Transverse colon (tissue), 4 donors: ENCODE results near the gene REX1BD. TPM values are rescaled to one million over a fixed set of nuclear protein-coding genes. Genes with fewer than 3 reads are reported as not detected.

ENCODE experiments used
- DNase-seq: peaks from one replicate; pipeline ENCODE4 v3.0.0-alpha.2; 2019
- H3K27ac ChIP-seq, 4 donors: fragments of 200-600 bp; sonication (generic); 2 replicates each; pipeline ENCODE4 v1.5.1; 2016 to 2018; ENCODE audit warnings: inconsistent platforms in 4 of 4
- H3K27me3 ChIP-seq: fragments of 200-600 bp; sonication (generic); 2 replicates; pipeline ENCODE4 v1.5.1; 2017; ENCODE audit warnings: inconsistent platforms
- H3K36me3 ChIP-seq, 4 donors: fragments of 200-600 bp; sonication (generic); 2 replicates each; pipeline ENCODE4 v1.5.1; 2017 to 2019; ENCODE audit warnings: inconsistent platforms in 4 of 4
- H3K4me1 ChIP-seq, 4 donors: fragments of 200-600 bp; sonication (generic); 2 replicates each; pipeline ENCODE4 v1.5.1; 2017 to 2020; ENCODE audit warnings: inconsistent platforms in 4 of 4
- H3K4me3 ChIP-seq, 4 donors: fragments of 200-600 bp; sonication (generic); 1 replicate in 1 of 4; 2 replicates in 3 of 4; pipeline versions ENCODE4 v1.5.1 to v1.6.1; 2017 to 2019; ENCODE audit warnings: inconsistent platforms in 4 of 4
- H3K9me3 ChIP-seq, 2 donors: fragments of 200-600 bp; sonication (generic); 2 replicates each; pipeline ENCODE4 v1.5.1; 2017 to 2019; ENCODE audit warnings: inconsistent platforms in 2 of 2
- CTCF ChIP-seq, 5 experiments: fragments of 200-600 bp in 3 of 5; fragments of 450-650 bp in 2 of 5; sonication (generic) in 3 of 5; IDR thresholded peaks; 1 replicate in 2 of 5; 2 replicates in 3 of 5; pipeline ENCODE4 v1.5.1; 2016 to 2017; ENCODE audit warnings: antibody characterized with exemption in 5 of 5, inconsistent platforms in 3 of 5, mild to moderate bottlenecking in 2 of 5, moderate library complexity in 1 of 5
- EP300 ChIP-seq: sonication (generic); formaldehyde crosslinking; IDR thresholded peaks from one replicate; pipeline ENCODE4 v1.6.1; 2017; ENCODE audit warnings: antibody characterized with exemption, low read depth
- POLR2A ChIP-seq: fragments of 450-650 bp; IDR thresholded peaks from one replicate; pipeline ENCODE4 v1.6.1; 2016; ENCODE audit warnings: antibody characterized with exemption, mild to moderate bottlenecking, moderate library complexity
- POLR2AphosphoS5 ChIP-seq, 3 donors: sonication (generic); formaldehyde crosslinking; IDR thresholded peaks; one replicate each; pipeline ENCODE4 v1.6.1; 2016; ENCODE audit warnings: antibody characterized with exemption in 3 of 3
- WGBS, 2 donors: methylation state at CpG; one replicate each; pipeline ENCODE4 v1.1.5; 2018; ENCODE audit warnings: low coverage in 1 of 2; 5-methylcytosine and 5-hydroxymethylcytosine counted together
- in situ Hi-C, 4 donors: fragments of 200-750 bp; cut with MboI; loops; one replicate each; pipeline versions ENCODE4 v1.15.0 to v1.15.1; 2017; ENCODE audit warnings: low sequenced_read_pairs in 3 of 4, low pct_ligation_motif_present in 1 of 4, low pct_unique_long_range_greater_than_20kb in 1 of 4
- intact Hi-C: fragments of 100-400 bp; cut with DNase I; formaldehyde crosslinking; loops from one replicate; pipeline ENCODE4 v1.15.1; 2023; ENCODE audit warnings: low total_unique reads
- total RNA-seq, 4 donors: library from RNA; depleted of rRNA; stranded (reverse); fragments of >200 nt; gene quantifications; one replicate each; pipeline ENCODE4 v1.1.0, GENCODE V29; 2016

The REX1BD gene
- total RNA-seq, 4 donors from 2014 or later = 75.1 to 171 (median 121) TPM

GRCh38 chr19:18609717-18610051, 21.1 kb downstream of the REX1BD start:
- TF ChIP-seq POLR2A (no peak), EP300 (no peak), POLR2AphosphoS5 (IDR thresholded peaks at IDR 0.05) (no peak), CTCF (IDR thresholded peaks at IDR 0.05) (no peak)
- intact Hi-C loops = no loop called here

GRCh38 chr19:18610245-18610555, 21.6 kb downstream of the REX1BD start:
- Histone ChIP-seq H3K27ac (no peak overlapping the region), H3K4me3 (no peak overlapping the region)

More at GRCh38 chr19:18609717-18610051, 21.1 kb downstream of the REX1BD start:
- Histone ChIP-seq H3K4me3 (no peak overlapping the region), H3K4me1 (peaks cover 13 to 46% (median 38%) of the 10 kb centered on the region in 4 donors), H3K36me3 (no peaks in the 10 kb centered on the region), H3K27me3 (peaks cover 96% of the 10 kb centered on the region), H3K9me3 (no peaks in the 10 kb centered on the region), H3K27ac (no peak overlapping the region)
- in situ Hi-C loops = loop anchor here in 1 of 4 donors (25.0 kb wide), 1 partner anchor 203 kb away; no protein-coding TSS in a partner anchor
- no peak for DNase-seq
- WGBS, 2 donors = 38% methylated on average over 2 of the region's 2 CpGs; no CpG with 5 or more reads in 1 of the 2 donors

GRCh38 chr19:18610556-18611326, 22.1 kb downstream of the REX1BD start:
- no peak overlapping the region for H3K4me3 ChIP-seq
- TF ChIP-seq EP300 = no peak
- no peak for TF ChIP-seq POLR2A
- TF ChIP-seq POLR2AphosphoS5 (IDR thresholded peaks at IDR 0.05) = no peak
- TF ChIP-seq CTCF (IDR thresholded peaks at IDR 0.05) = no peak
- WGBS, 2 donors = 5% methylated on average over 35 of the region's 45 CpGs; no CpG with 5 or more reads in 1 of the 2 donors

More at GRCh38 chr19:18610245-18610555, 21.6 kb downstream of the REX1BD start:
- in situ Hi-C loops = loop anchor here in 1 of 4 donors (25.0 kb wide), 1 partner anchor 202 kb away; no protein-coding TSS in a partner anchor
- 27% methylated on average over 3 of the region's 3 CpGs; no CpG with 5 or more reads in 1 of the 2 donors for WGBS, 2 donors
- H3K9me3 ChIP-seq = no peaks in the 10 kb centered on the region
- DNase-seq = no peak
- TF ChIP-seq CTCF (IDR thresholded peaks at IDR 0.05) (no peak), POLR2A (no peak), POLR2AphosphoS5 (IDR thresholded peaks at IDR 0.05) (no peak), EP300 (no peak)
- peaks cover 96% of the 10 kb centered on the region for H3K27me3 ChIP-seq
- H3K36me3 ChIP-seq = no peaks in the 10 kb centered on the region
- intact Hi-C loops = no loop called here
- peaks cover 13 to 46% (median 38%) of the 10 kb centered on the region in 4 donors for H3K4me1 ChIP-seq

GRCh38 chr19:18611327-18612050, 22.9 kb downstream of the REX1BD start:
- 5% methylated on average over 27 of the region's 62 CpGs; no CpG with 5 or more reads in 1 of the 2 donors for WGBS, 2 donors
- Histone ChIP-seq H3K4me1 (peaks cover 13 to 41% (median 36%) of the 10 kb centered on the region in 4 donors), H3K9me3 (no peaks in the 10 kb centered on the region), H3K27ac (no peak overlapping the region), H3K4me3 (peak overlapping the region in 1 of 4 donors; percentile 55), H3K36me3 (no peaks in the 10 kb centered on the region), H3K27me3 (peaks cover 96% of the 10 kb centered on the region)
- intact Hi-C loops (no loop called here), in situ Hi-C loops (loop anchor here in 1 of 4 donors (25.0 kb wide), 1 partner anchor 201 kb away; no protein-coding TSS in a partner anchor)
- DNase-seq = no peak
- TF ChIP-seq EP300 (no peak), POLR2AphosphoS5 (IDR thresholded peaks at IDR 0.05) (no peak), POLR2A (no peak), CTCF (IDR thresholded peaks at IDR 0.05) (no peak)

More at GRCh38 chr19:18610556-18611326, 22.1 kb downstream of the REX1BD start:
- Histone ChIP-seq H3K36me3 (no peaks in the 10 kb centered on the region), H3K27ac (no peak overlapping the region), H3K27me3 (peaks cover 96% of the 10 kb centered on the region), H3K4me1 (peaks cover 13 to 46% (median 38%) of the 10 kb centered on the region in 4 donors), H3K9me3 (no peaks in the 10 kb centered on the region)
- intact Hi-C loops = no loop called here
- DNase-seq = no peak
- in situ Hi-C loops = loop anchor here in 1 of 4 donors (25.0 kb wide), 1 partner anchor 202 kb away; no protein-coding TSS in a partner anchor
